Tongue (tissue), 2 donors: ENCODE results near the gene CFAP53. TPM values are rescaled to one million over a fixed set of nuclear protein-coding genes. Genes with fewer than 3 reads are reported as not detected.
A peak's percentile ranks its signal among the peaks of the same experiment; 100 is the strongest.

Source experiments
- DNase-seq: peaks from one replicate; pipeline ENCODE4 v3.0.0-alpha.2; 2015
- total RNA-seq: library from RNA; depleted of rRNA; stranded (reverse); fragments of >200 nt; gene quantifications from one replicate; pipeline ENCODE4 v1.2.3, GENCODE V29; 2014

Gene CFAP53
- total RNA-seq, 1 donor from 2014 or later: 0.31 TPM

GRCh38 chr18:50287441-50288347 is 21.4 kb upstream of the CFAP53 start, which contains the start of gene CXXC1:
Gene CXXC1 (minus strand): TSS chr18:50287692. CDS start chr18:50287589, 103 bp downstream.
- peak; percentile 100 for DNase-seq

DNA sequence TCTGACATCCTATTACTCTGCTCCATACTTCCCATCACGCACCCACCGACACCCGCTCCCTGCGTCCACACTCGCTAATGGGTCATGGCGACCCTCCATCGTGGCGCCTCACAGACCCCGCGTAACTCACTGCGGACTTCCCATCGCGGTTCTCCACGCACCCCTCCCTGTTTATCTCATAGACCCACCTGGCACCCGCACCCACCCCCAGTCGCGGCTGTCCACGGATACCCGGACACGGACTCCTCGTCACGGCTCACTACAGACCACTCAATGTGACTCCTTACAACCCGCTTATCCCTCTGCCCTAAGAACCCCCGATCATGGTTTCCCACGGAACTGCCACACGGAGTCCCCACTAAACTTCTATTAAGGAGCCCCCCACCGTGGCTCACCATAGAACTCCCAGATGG is 20.7 kb upstream of the CFAP53 start:
- DNase-seq: no peak

GRCh38 chr18:50286391-50287027 is 20.2 kb upstream of the CFAP53 start:
- peak; percentile 30 for DNase-seq

- no peak for DNase-seq
Observed at GRCh38 chr18:50285631-50286321, 19.5 kb upstream of the CFAP53 start.

DNA sequence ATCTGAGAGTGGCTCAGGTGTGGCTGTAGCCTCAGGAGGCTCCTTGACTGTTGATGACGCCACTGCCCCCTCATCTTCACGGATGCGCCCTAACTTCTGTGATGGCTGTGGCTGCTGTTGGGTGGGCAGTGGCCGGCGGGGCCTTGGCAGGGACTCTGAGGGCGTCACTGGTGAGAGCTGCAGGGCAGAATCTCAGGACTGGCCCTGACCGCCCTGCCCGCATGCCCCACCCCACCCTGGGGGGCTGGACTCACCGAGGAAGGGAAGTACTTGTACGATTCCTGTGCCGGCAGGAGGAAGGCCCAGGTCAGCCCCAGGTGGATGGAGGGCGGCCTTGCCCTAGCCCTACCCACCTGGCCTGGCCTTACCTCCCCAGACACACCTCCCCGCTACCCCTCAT is 18.8 kb upstream of the CFAP53 start:
- no peak for DNase-seq

GRCh38 chr18:50284255-50284885 is 18.1 kb upstream of the CFAP53 start:
- DNase-seq: no peak

- no peak for DNase-seq
Observed at GRCh38 chr18:50283469-50284209, 17.3 kb upstream of the CFAP53 start.

- no peak for DNase-seq
Observed at GRCh38 chr18:50282521-50283335, 16.4 kb upstream of the CFAP53 start.

GRCh38 chr18:50281972-50282520 is 15.8 kb upstream of the CFAP53 start:
- no peak for DNase-seq

- peak; percentile 99 for DNase-seq
Observed at GRCh38 chr18:50281295-50281971, 15.1 kb upstream of the CFAP53 start, which contains the start of gene MBD1. Gene MBD1 (minus strand): TSS chr18:50281523. CDS start chr18:50279992, 1,531 bp downstream.

GRCh38 chr18:50280707-50281294 is 14.5 kb upstream of the CFAP53 start:
- DNase-seq: no peak

GRCh38 chr18:50279752-50280151 is 13.5 kb upstream of the CFAP53 start:
- no peak for DNase-seq

DNA sequence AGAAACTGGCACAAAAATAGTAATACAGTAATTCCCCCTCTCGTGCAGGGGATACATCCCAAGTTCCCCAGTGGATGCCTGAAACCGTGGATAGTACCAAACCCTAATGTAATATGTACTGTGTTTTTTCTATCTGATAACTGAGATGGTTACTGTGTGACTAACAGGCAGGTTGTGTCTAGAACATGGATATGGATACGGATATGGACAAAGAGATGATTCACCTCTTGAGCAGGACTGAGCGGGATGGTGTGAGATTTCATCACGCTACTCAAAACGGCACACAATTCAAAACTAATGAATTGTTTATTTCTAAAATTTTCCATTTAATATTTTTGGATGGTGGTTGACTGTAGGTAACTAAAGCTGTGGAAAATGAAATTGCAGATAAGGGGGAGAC is 11.6 kb upstream of the CFAP53 start:
- no peak for DNase-seq

DNA sequence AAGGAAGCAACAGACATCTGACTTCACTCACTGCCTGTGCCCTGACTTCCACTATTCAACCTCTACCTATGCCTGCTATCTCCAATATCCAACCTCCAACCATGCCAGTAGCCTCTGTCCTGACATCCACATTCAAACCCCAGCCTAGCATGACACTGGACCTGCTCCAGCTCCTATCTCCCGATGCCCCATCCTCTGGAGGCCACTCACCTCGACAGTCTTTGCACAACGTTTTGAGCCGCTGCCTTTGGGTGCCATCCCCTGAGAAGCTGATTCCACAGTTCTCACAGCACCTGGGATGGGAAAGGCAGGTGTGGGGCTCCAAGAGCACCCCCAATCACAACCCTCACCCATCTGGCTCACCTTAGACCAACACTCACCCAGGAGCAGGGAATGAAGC is 10.2 kb upstream of the CFAP53 start:
- DNase-seq: no peak

- no peak for DNase-seq
Observed at GRCh38 chr18:50275503-50276036, 9.3 kb upstream of the CFAP53 start.

DNA sequence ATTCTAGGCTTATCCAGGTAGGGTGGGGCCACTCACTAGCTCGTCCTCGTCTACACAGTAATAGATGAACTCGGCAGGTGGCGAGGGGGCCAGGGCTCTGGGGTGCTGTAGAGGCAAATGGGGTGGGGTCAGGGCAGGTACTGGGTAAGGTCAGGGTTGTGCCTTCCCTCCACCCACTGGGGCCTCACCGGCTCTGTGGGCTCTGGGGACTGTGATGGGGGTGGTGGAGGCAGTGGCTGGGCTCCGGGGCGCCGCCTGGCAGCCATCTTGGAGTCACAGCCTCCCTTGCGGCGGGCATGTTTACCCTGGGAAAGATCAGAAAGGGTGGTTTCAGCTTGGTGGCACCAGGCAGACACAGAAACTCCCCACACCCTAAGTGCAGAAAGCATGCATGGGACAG is 8.6 kb upstream of the CFAP53 start:
- DNase-seq: no peak

DNA sequence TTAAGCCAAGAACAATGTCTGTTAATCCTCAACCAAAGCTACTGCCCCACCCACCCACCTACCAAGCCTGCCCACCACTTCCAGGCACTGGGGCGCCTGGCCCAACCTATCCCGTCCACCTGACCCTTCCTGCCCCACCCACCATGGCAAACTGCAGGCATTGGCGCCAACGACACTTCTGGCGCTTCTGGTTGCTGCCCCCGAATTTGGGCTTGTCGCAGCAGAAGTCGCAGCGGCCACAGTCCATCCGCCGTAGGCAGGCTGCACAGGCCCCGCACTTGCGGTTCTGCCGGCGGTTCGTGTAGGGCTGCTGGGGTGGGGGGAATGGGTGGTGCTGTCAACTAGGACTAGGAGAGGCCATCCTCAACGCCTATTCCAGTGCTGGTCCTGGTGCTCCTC is 7.7 kb upstream of the CFAP53 start:
- no peak for DNase-seq

- no peak for DNase-seq
Observed at GRCh38 chr18:50273203-50274043, 7.1 kb upstream of the CFAP53 start.
